Trophoblast cell (in vitro differentiated cells and primary cell): ENCODE data around the gene TRIP6.
A peak's percentile ranks its signal among the peaks of the same experiment; 100 is the strongest.

ENCODE experiments used
- DNase-seq, 2 donors: peaks; one replicate each; pipeline ENCODE4 v3.0.0-alpha.2; 2016
- H2AFZ ChIP-seq: 2 replicates; pipeline ENCODE4 v1.6.1; 2013; ENCODE audit warnings: low read length, moderate library complexity, mild to moderate bottlenecking; ENCODE audit not compliant: insufficient read depth, poor library complexity
- H2AK5ac ChIP-seq: 2 replicates; pipeline ENCODE4 v1.6.1; 2013; ENCODE audit warnings: mild to moderate bottlenecking, low read length
- H2BK120ac ChIP-seq: 2 replicates; pipeline ENCODE4 v1.6.1; 2013; ENCODE audit warnings: low read length, mild to moderate bottlenecking, moderate library complexity; ENCODE audit not compliant: insufficient read depth, poor library complexity
- H2BK12ac ChIP-seq: 2 replicates; pipeline ENCODE4 v1.6.1; 2013; ENCODE audit warnings: mild to moderate bottlenecking, low read length, moderate library complexity
- H2BK5ac ChIP-seq: 2 replicates; pipeline ENCODE4 v1.6.1; 2013; ENCODE audit warnings: low read length, low read depth, moderate library complexity, mild to moderate bottlenecking; ENCODE audit not compliant: poor library complexity
- H3K14ac ChIP-seq: 2 replicates; pipeline ENCODE4 v1.6.1; 2013; ENCODE audit warnings: mild to moderate bottlenecking, low read length
- H3K18ac ChIP-seq: 2 replicates; pipeline ENCODE4 v1.6.1; 2013; ENCODE audit warnings: mild to moderate bottlenecking, low read length
- H3K23ac ChIP-seq: 2 replicates; pipeline ENCODE4 v1.6.1; 2013; ENCODE audit warnings: low read length
- H3K27ac ChIP-seq: 2 replicates; pipeline ENCODE4 v1.5.1; 2013; ENCODE audit warnings: low read depth, mild to moderate bottlenecking, inconsistent platforms, low read length, moderate library complexity
- H3K27me3 ChIP-seq: 2 replicates; pipeline ENCODE4 v1.6.1; 2013; ENCODE audit warnings: inconsistent platforms, mild to moderate bottlenecking, low read length, moderate library complexity; ENCODE audit not compliant: insufficient read depth
- H3K36me3 ChIP-seq, 2 experiments: 1 replicate in 1 of 2; 2 replicates in 1 of 2; pipeline ENCODE4 v1.6.1; 2013; ENCODE audit warnings: low read length in 2 of 2, mild to moderate bottlenecking in 2 of 2, moderate library complexity in 1 of 2; ENCODE audit not compliant: insufficient read depth in 2 of 2, control insufficient read depth in 1 of 2
- H3K4ac ChIP-seq: 2 replicates; pipeline ENCODE4 v1.6.1; 2013; ENCODE audit warnings: low read depth, mild to moderate bottlenecking, low read length, moderate library complexity
- H3K4me1 ChIP-seq, 2 experiments: 1 replicate in 1 of 2; 2 replicates in 1 of 2; pipeline ENCODE4 v1.6.1; 2013; ENCODE audit warnings: low read length in 2 of 2, mild to moderate bottlenecking in 2 of 2, moderate library complexity in 1 of 2; ENCODE audit not compliant: insufficient read depth in 2 of 2, control insufficient read depth in 1 of 2
- H3K4me2 ChIP-seq: 2 replicates; pipeline ENCODE4 v1.6.1; 2013; ENCODE audit warnings: inconsistent platforms, mild to moderate bottlenecking, low read length, moderate library complexity
- H3K4me3 ChIP-seq: 2 replicates; pipeline ENCODE4 v1.5.1; 2013; ENCODE audit warnings: mild to moderate bottlenecking, low read depth, low read length, inconsistent platforms
- H3K79me1 ChIP-seq: one replicate; pipeline ENCODE4 v1.6.1; 2013; ENCODE audit warnings: low read length
- H3K79me2 ChIP-seq: 2 replicates; pipeline ENCODE4 v1.6.1; 2013; ENCODE audit warnings: low read length, mild to moderate bottlenecking; ENCODE audit not compliant: control insufficient read depth, insufficient read depth, poor library complexity
- H3K9ac ChIP-seq: 2 replicates; pipeline ENCODE4 v1.6.1; 2013; ENCODE audit warnings: mild to moderate bottlenecking, low read length
- H3K9me3 ChIP-seq: 2 replicates; pipeline ENCODE4 v1.6.1; 2013; ENCODE audit warnings: low read depth, mild to moderate bottlenecking, control low read depth, inconsistent platforms, low read length; ENCODE audit not compliant: insufficient read depth
- H4K12ac ChIP-seq: 2 replicates; pipeline ENCODE4 v1.6.1; 2013; ENCODE audit warnings: low read depth, mild to moderate bottlenecking, low read length, moderate library complexity
- H4K8ac ChIP-seq: 2 replicates; pipeline ENCODE4 v1.6.1; 2013; ENCODE audit warnings: low read depth, mild to moderate bottlenecking, low read length, moderate library complexity
- H4K91ac ChIP-seq: one replicate; pipeline ENCODE4 v1.6.1; 2013; ENCODE audit warnings: low read depth, mild to moderate bottlenecking, low read length, moderate library complexity
- WGBS: extraction: QIAGEN DNeasy Blood & Tissue Kit; methylation state at CpG from one replicate; pipeline ENCODE4 v1.1.7; 2013; ENCODE audit warnings: missing lambda C conversion rate; ENCODE audit not compliant: insufficient read length, insufficient coverage; ENCODE audit errors: extremely low coverage; 5-methylcytosine and 5-hydroxymethylcytosine counted together

The TRIP6 gene

GRCh38 chr7:100840470-100841100, 26.6 kb upstream of the TRIP6 start:
- WGBS = no CpG with 5 or more reads among the region's 8 CpGs

GRCh38 chr7:100847360-100847759, 19.8 kb upstream of the TRIP6 start:
- Histone ChIP-seq H3K4me3 (no peak overlapping the region), H3K9me3 (no peaks in the 10 kb centered on the region), H2AK5ac (no peak overlapping the region), H3K4me2 (no peak overlapping the region), H2BK5ac (no peak overlapping the region), H2BK12ac (no peak overlapping the region), H3K23ac (no peak overlapping the region), H3K4me1 (no peaks in the 10 kb centered on the region), H2BK120ac (no peak overlapping the region), H2AFZ (no peak overlapping the region), H3K9ac (no peak overlapping the region), H4K8ac (no peak overlapping the region), H3K36me3 (no peaks in the 10 kb centered on the region), H3K27ac (no peak overlapping the region), H3K4ac (no peak overlapping the region), H3K18ac (no peak overlapping the region), H3K27me3 (no peaks in the 10 kb centered on the region), H4K91ac (no peak overlapping the region), H3K79me1 (no peaks in the 10 kb centered on the region), H4K12ac (no peak overlapping the region), H3K79me2 (no peaks in the 10 kb centered on the region), H3K14ac (no peak overlapping the region)
- WGBS = no CpG with 5 or more reads among the region's 4 CpGs
- peak in 1 of 2 donors; percentile 18 for DNase-seq

More at GRCh38 chr7:100840470-100841100, 26.6 kb upstream of the TRIP6 start:
- H3K9ac ChIP-seq = no peak overlapping the region
- no peak overlapping the region for H2AK5ac ChIP-seq
- H3K4me3 ChIP-seq = no peak overlapping the region
- H3K27me3 ChIP-seq = no peaks in the 10 kb centered on the region
- H4K91ac ChIP-seq = no peak overlapping the region
- H2AFZ ChIP-seq = no peak overlapping the region
- no peak overlapping the region for H4K8ac ChIP-seq
- H3K4ac ChIP-seq = no peak overlapping the region
- H3K23ac ChIP-seq = no peak overlapping the region
- H3K18ac ChIP-seq = no peak overlapping the region
- H3K14ac ChIP-seq = no peak overlapping the region
- no peaks in the 10 kb centered on the region for H3K9me3 ChIP-seq
- no peak overlapping the region for H2BK120ac ChIP-seq
- H2BK12ac ChIP-seq = no peak overlapping the region
- no peak overlapping the region for H4K12ac ChIP-seq
- peaks cover 4% of the 10 kb centered on the region for H3K79me2 ChIP-seq
- H2BK5ac ChIP-seq = no peak overlapping the region
- no peak overlapping the region for H3K27ac ChIP-seq
- no peak for DNase-seq
- H3K36me3 ChIP-seq = no peaks in the 10 kb centered on the region
- peaks cover 8 to 9% of the 10 kb centered on the region in 2 experiments for H3K4me1 ChIP-seq
- peaks cover 17% of the 10 kb centered on the region for H3K79me1 ChIP-seq
- no peak overlapping the region for H3K4me2 ChIP-seq

- Histone ChIP-seq H3K27ac (peak within 1 kb of the TSS; percentile 20), H3K23ac (no peak within 1 kb of the TSS), H3K9me3 (no peaks in the 10 kb centered on the region), H2AFZ (peak within 1 kb of the TSS; percentile 94), H3K4me3 (peak within 1 kb of the TSS; percentile 85), H4K12ac (peak within 1 kb of the TSS; percentile 78), H2BK120ac (peak within 1 kb of the TSS; percentile 61), H4K91ac (peak within 1 kb of the TSS; percentile 78), H3K79me2 (no peaks in the 10 kb centered on the region), H3K27me3 (no peaks in the 10 kb centered on the region), H3K4ac (peak within 1 kb of the TSS; percentile 60), H3K36me3 (peaks cover 0 to 3% of the 10 kb centered on the region in 2 experiments), H3K9ac (peak within 1 kb of the TSS; percentile 80), H3K14ac (peak within 1 kb of the TSS; percentile 63), H3K79me1 (peaks cover 8% of the 10 kb centered on the region), H3K18ac (peak within 1 kb of the TSS; percentile 77), H4K8ac (peak within 1 kb of the TSS; percentile 64), H2BK5ac (no peak within 1 kb of the TSS), H3K4me2 (peak within 1 kb of the TSS; percentile 73), H3K4me1 (peaks cover 15 to 19% of the 10 kb centered on the region in 2 experiments), H2BK12ac (no peak within 1 kb of the TSS), H2AK5ac (no peak within 1 kb of the TSS)
- WGBS = no CpG with 5 or more reads among the region's 71 CpGs
- DNase-seq = peak; percentile 83 to 92
These were observed 14.9 kb upstream of the TRIP6 start, which contains the start of gene SLC12A9 for GRCh38 chr7:100852048-100852872. Gene SLC12A9 (plus strand): TSS chr7:100852713. CDS start chr7:100854198, 1,485 bp downstream.

- no peak overlapping the region for H2AK5ac ChIP-seq
- no peak overlapping the region for H2BK120ac ChIP-seq
- H3K79me1 ChIP-seq = peaks cover 12% of the 10 kb centered on the region
- peaks cover 19 to 23% of the 10 kb centered on the region in 2 experiments for H3K4me1 ChIP-seq
- no peak overlapping the region for H3K27ac ChIP-seq
- H3K4ac ChIP-seq = no peak overlapping the region
- no peak overlapping the region for H3K14ac ChIP-seq
- no peak overlapping the region for H2AFZ ChIP-seq
- no peak overlapping the region for H3K9ac ChIP-seq
- no peak overlapping the region for H3K4me3 ChIP-seq
- no CpG with 5 or more reads among the region's 14 CpGs for WGBS
- no peak overlapping the region for H3K23ac ChIP-seq
- peaks cover 7 to 8% of the 10 kb centered on the region in 2 experiments for H3K36me3 ChIP-seq
- H3K18ac ChIP-seq = no peak overlapping the region
- no peak overlapping the region for H3K4me2 ChIP-seq
- no peak overlapping the region for H2BK5ac ChIP-seq
- no peak overlapping the region for H4K91ac ChIP-seq
- peak in 1 of 2 donors; percentile 14 for DNase-seq
- H3K9me3 ChIP-seq = no peaks in the 10 kb centered on the region
- H3K27me3 ChIP-seq = no peaks in the 10 kb centered on the region
- no peaks in the 10 kb centered on the region for H3K79me2 ChIP-seq
- no peak overlapping the region for H2BK12ac ChIP-seq
- H4K8ac ChIP-seq = no peak overlapping the region
- peak overlapping the region; percentile 43 for H4K12ac ChIP-seq
These were observed 12.9 kb upstream of the TRIP6 start for GRCh38 chr7:100854146-100854895.
